Fibroblast of the aortic adventitia (primary cell): ENCODE results near the gene SPSB3. TPM values are rescaled to one million over a fixed set of nuclear protein-coding genes. Genes with fewer than 3 reads are reported as not detected.

Experiments used
- DNase-seq: peaks from one replicate; pipeline ENCODE4 v3.0.0-alpha.2; 2010; ENCODE audit warnings: low read depth
- H3K4me3 ChIP-seq: 2 replicates; pipeline ENCODE4 v1.5.1; 2011; ENCODE audit warnings: low read depth, mild to moderate bottlenecking, control low read depth, low read length, moderate library complexity
- CTCF ChIP-seq: IDR thresholded peaks from 2 replicates; pipeline ENCODE4 v1.5.1; 2011; ENCODE audit warnings: mild to moderate bottlenecking, low read length, control low read depth, inconsistent platforms; ENCODE audit not compliant: insufficient read depth
- total RNA-seq: library from RNA; depleted of rRNA; stranded (reverse); fragments of >200 nt; gene quantifications from 2 replicates; pipeline ENCODE4 v1.2.3, GENCODE V29; 2012; ENCODE audit warnings: low replicate concordance

Gene SPSB3
- total RNA-seq, 1 donor, result 21.6 TPM

GRCh38 chr16:1788708-1789100 lies 6.3 kb upstream of the SPSB3 start:
- no peak for DNase-seq
- H3K4me3 ChIP-seq, result no peak overlapping the region
- TF ChIP-seq CTCF, result no peak

GRCh38 chr16:1788095-1788707 lies 5.8 kb upstream of the SPSB3 start:
- H3K4me3 ChIP-seq, result no peak overlapping the region
- DNase-seq, result no peak
- TF ChIP-seq CTCF, result no peak

GRCh38 chr16:1787322-1788094 lies 5.1 kb upstream of the SPSB3 start:
- H3K4me3 ChIP-seq, result no peak overlapping the region
- TF ChIP-seq CTCF, result no peak

GRCh38 chr16:1787056-1787321 lies 4.6 kb upstream of the SPSB3 start:
- no peak for TF ChIP-seq CTCF
- no peak overlapping the region for H3K4me3 ChIP-seq
- DNase-seq, result no peak

More at GRCh38 chr16:1787322-1788094, 5.1 kb upstream of the SPSB3 start:
- DNase-seq, result no peak

- DNase-seq, result no peak
- no peak overlapping the region for H3K4me3 ChIP-seq
- no peak for TF ChIP-seq CTCF
These were observed 4.1 kb upstream of the SPSB3 start for GRCh38 chr16:1786242-1787055.

GRCh38 chr16:1785846-1786170 lies 3.4 kb upstream of the SPSB3 start:
- no peak for TF ChIP-seq CTCF
- no peak for DNase-seq
- H3K4me3 ChIP-seq, result no peak overlapping the region
